HCT116 (cell line): ENCODE data around the gene IFI27L2. TPM values are rescaled to one million over a fixed set of nuclear protein-coding genes. Genes with fewer than 3 reads are reported as not detected.

Source experiments
- ATAC-seq: fragments of 200-7000 bp; cut with Tn5 transposase; 2 replicates; pipeline ENCODE4 v1.9.1; 2020; ENCODE audit warnings: mild to moderate bottlenecking, moderate library complexity
- BruUV-seq: library from RNA; stranded (reverse); fragments of 400-500 nt; replicated peaks from 2 replicates; lab custom pipeline; 2021; lab: Mats Ljungman, UMichigan
- CTCF ChIA-PET: fragments of 300-600 bp; sonication (Branson Sonifier 250); formaldehyde crosslinking; loops from one replicate; lab custom pipeline; 2021; ENCODE audit warnings: antibody characterized with exemption; lab: Charles Lee
- POLR2A ChIA-PET: fragments of 300-600, 350-600 bp; sonication (Branson Sonifier 250); formaldehyde crosslinking; loops from one replicate; lab custom pipeline; 2021; ENCODE audit warnings: antibody characterized with exemption; lab: Charles Lee
- RAD21 ChIA-PET, 2 experiments: fragments of 300-600 bp; sonication (Branson Sonifier 250); formaldehyde crosslinking; loops; one replicate each; lab custom pipeline; 2023; ENCODE audit warnings: low total read pairs in 2 of 2; ENCODE audit not compliant: uncharacterized antibody in 2 of 2, unreplicated experiment in 2 of 2, low non-redundant PET in 1 of 2; lab: Charles Lee
- DNase-seq: peaks from one replicate; pipeline ENCODE4 v3.0.0-alpha.2; 2010; ENCODE audit warnings: low read depth, low spot score
- H2AFZ ChIP-seq: fragments of 200-600 bp; shearing (Covaris generic), sonication (generic); 2 replicates; pipeline ENCODE4 v1.6.1; 2017; ENCODE audit warnings: low read depth, mixed run types, mixed read lengths, antibody characterized with exemption, low read length; ENCODE audit not compliant: poor library complexity, severe bottlenecking
- H3K27ac ChIP-seq: 2 replicates; pipeline ENCODE4 v1.5.1; 2012; ENCODE audit warnings: low read depth, low read length
- H3K27me3 ChIP-seq: fragments of 200-600 bp; sonication (generic); 2 replicates; pipeline ENCODE4 v1.6.1; 2016; ENCODE audit warnings: mixed run types, low read length, mixed read lengths; ENCODE audit not compliant: insufficient read depth
- H3K36me3 ChIP-seq, 2 experiments: fragments of 200-500 bp in 1 of 2; fragments of 200-600 bp in 1 of 2; sonication (Bioruptor generic) in 1 of 2; sonication (generic) in 1 of 2; 2 replicates each; pipeline versions ENCODE4 v1.5.1 to v1.6.1; 2014 to 2016; ENCODE audit warnings: low read length in 2 of 2, inconsistent platforms in 1 of 2, mixed read lengths in 1 of 2, mixed run types in 1 of 2; ENCODE audit not compliant: insufficient read depth in 2 of 2, control insufficient read depth in 1 of 2
- H3K4me1 ChIP-seq, 2 experiments: fragments of 200-600 bp in 1 of 2; sonication (generic) in 1 of 2; 2 replicates each; pipeline versions ENCODE4 v1.5.1 to v1.6.1; 2012 to 2017; ENCODE audit warnings: low read length in 2 of 2, inconsistent platforms in 1 of 2, mild to moderate bottlenecking in 1 of 2, mixed read lengths in 1 of 2, mixed run types in 1 of 2, moderate library complexity in 1 of 2; ENCODE audit not compliant: insufficient read depth in 2 of 2, control insufficient read depth in 1 of 2
- H3K4me2 ChIP-seq: fragments of 200-600 bp; sonication (generic); 2 replicates; pipeline ENCODE4 v1.6.1; 2017; ENCODE audit warnings: mixed run types, low read length, mixed read lengths
- H3K4me3 ChIP-seq, 2 experiments: fragments of 200-600 bp in 1 of 2; sonication (generic) in 1 of 2; replicated peaks in 1 of 2; 2 replicates each; pipeline ENCODE4 v1.5.1; 2011 to 2016; ENCODE audit warnings: low read length in 2 of 2, control low read depth in 1 of 2, low read depth in 1 of 2, mild to moderate bottlenecking in 1 of 2, mixed read lengths in 1 of 2, mixed run types in 1 of 2
- H3K79me2 ChIP-seq: fragments of 200-600 bp; sonication (generic); 2 replicates; pipeline ENCODE4 v1.6.1; 2017; ENCODE audit warnings: mild to moderate bottlenecking, mixed run types, low read length, moderate library complexity, mixed read lengths; ENCODE audit not compliant: insufficient read depth
- H3K9ac ChIP-seq: fragments of 200-600 bp; sonication (generic); 2 replicates; pipeline ENCODE4 v1.6.1; 2016; ENCODE audit warnings: low read length, mixed read lengths
- H3K9me2 ChIP-seq: fragments of 200-600 bp; sonication (generic), shearing (Covaris generic); 2 replicates; pipeline ENCODE4 v1.6.1; 2017; ENCODE audit warnings: mixed run types, mild to moderate bottlenecking, moderate library complexity; ENCODE audit not compliant: insufficient read depth
- H3K9me3 ChIP-seq, 2 experiments: fragments of 200-500 bp in 1 of 2; fragments of 200-600 bp in 1 of 2; sonication (Bioruptor generic) in 1 of 2; sonication (generic) in 1 of 2; 2 replicates each; pipeline ENCODE4 v1.6.1; 2014 to 2017; ENCODE audit warnings: low read length in 2 of 2, mixed read lengths in 2 of 2, inconsistent platforms in 1 of 2, low read depth in 1 of 2, mild to moderate bottlenecking in 1 of 2, mixed run types in 1 of 2, moderate library complexity in 1 of 2; ENCODE audit not compliant: control insufficient read depth in 1 of 2, insufficient read depth in 1 of 2
- H4K20me1 ChIP-seq: fragments of 200-600 bp; sonication (generic), shearing (Covaris generic); 2 replicates; pipeline ENCODE4 v1.6.1; 2017; ENCODE audit warnings: mixed run types, mild to moderate bottlenecking, moderate library complexity; ENCODE audit not compliant: insufficient read depth
- CBX3 ChIP-seq: IDR thresholded peaks from 2 replicates; pipeline ENCODE4 v1.6.1; 2012; ENCODE audit warnings: low read depth
- CEBPB ChIP-seq: IDR thresholded peaks from 2 replicates; pipeline ENCODE4 v1.6.1; 2012; ENCODE audit warnings: low read depth
- EGR1 ChIP-seq: IDR thresholded peaks from 2 replicates; pipeline ENCODE4 v1.6.1; 2012; ENCODE audit warnings: low read depth
- ELF1 ChIP-seq: IDR thresholded peaks from 2 replicates; pipeline ENCODE4 v1.6.1; 2012; ENCODE audit warnings: low read depth, borderline replicate concordance
- FOSL1 ChIP-seq: IDR thresholded peaks from 2 replicates; pipeline ENCODE4 v1.6.1; 2012; ENCODE audit warnings: low read depth
- RAD21 ChIP-seq: IDR thresholded peaks from 2 replicates; pipeline ENCODE4 v1.6.1; 2012; ENCODE audit warnings: low read depth, mild to moderate bottlenecking
- SP1 ChIP-seq: IDR thresholded peaks from 2 replicates; pipeline ENCODE4 v1.6.1; 2012; ENCODE audit warnings: low read depth
- SRF ChIP-seq: IDR thresholded peaks from 2 replicates; pipeline ENCODE4 v1.6.1; 2012; ENCODE audit warnings: low read depth
- YY1 ChIP-seq: IDR thresholded peaks from 2 replicates; pipeline ENCODE4 v1.6.1; 2011; ENCODE audit warnings: low read length, low read depth, moderate library complexity, mild to moderate bottlenecking; ENCODE audit not compliant: insufficient replicate concordance; ENCODE audit errors: extremely low read depth
- intact Hi-C: fragments of 100-400 bp; cut with micrococcal nuclease; formaldehyde crosslinking; loops from 2 replicates; pipeline ENCODE4 v1.10.0; 2022
- total RNA-seq: library from RNA; stranded (reverse); gene quantifications from one replicate; pipeline ENCODE4 v1.2.1, GENCODE V29; 2021; ENCODE audit not compliant: unreplicated experiment
- TF ChIP-seq, protein P1 (sequence below), 3 experiments: fragments of 200-600 bp in 1 of 3; sonication (generic) in 1 of 3; IDR thresholded peaks in 2 of 3; conservative IDR thresholded peaks in 1 of 3; 2 replicates each; pipeline ENCODE4 v1.5.1; 2012 to 2017; ENCODE audit warnings: low read depth in 2 of 3, low read length in 2 of 3, antibody characterized with exemption in 1 of 3, borderline replicate concordance in 1 of 3, control low read depth in 1 of 3, mild to moderate bottlenecking in 1 of 3, mixed read lengths in 1 of 3, mixed run types in 1 of 3, moderate library complexity in 1 of 3; ENCODE audit not compliant: insufficient read depth in 1 of 3

IFI27L2 gene
- total RNA-seq, 1 experiment from 2014 or later: 42.9 TPM

DNA sequence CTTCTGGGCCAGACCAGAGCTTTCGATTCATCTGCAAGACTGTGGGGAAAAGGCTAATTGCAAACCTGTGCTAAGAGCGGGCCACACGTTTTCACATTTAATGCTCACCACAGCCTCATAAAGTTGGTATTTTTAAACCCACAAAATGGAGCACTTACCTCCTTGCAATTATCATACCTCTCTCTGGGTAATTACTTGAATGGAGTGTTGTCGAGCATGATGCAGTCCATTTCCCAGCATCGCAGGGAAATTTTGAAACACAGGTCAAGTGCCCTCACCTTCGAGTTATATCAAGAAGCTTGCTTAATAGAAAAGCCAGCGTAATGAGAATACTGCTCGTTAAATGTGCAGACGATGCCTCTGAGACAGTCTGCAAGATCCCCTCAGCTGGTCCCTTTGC lies 8.8 kb upstream of the IFI27L2 start:
- ATAC-seq (no peak), DNase-seq (no peak)
- no peaks in the 10 kb centered on the region for H3K27me3 ChIP-seq
- H4K20me1 ChIP-seq: no peaks in the 10 kb centered on the region
- ChIA-PET RAD21 (no interaction called here), POLR2A (no interaction called here), CTCF (interaction anchor here (1.9 kb wide), 1 partner anchor 198 kb away, joined by 6 read pairs; no protein-coding TSS in a partner anchor)
- BruUV-seq: no TSS peak
- no peak overlapping the region for H3K27ac ChIP-seq
- no peaks in the 10 kb centered on the region for H3K36me3 ChIP-seq
- no peaks in the 10 kb centered on the region for H3K9me3 ChIP-seq
- intact Hi-C loops: loop anchor here (10.0 kb wide), 2 partner anchors 397 to 547 kb away; no protein-coding TSS in a partner anchor
- H3K79me2 ChIP-seq: no peaks in the 10 kb centered on the region
- no peak overlapping the region for H3K4me3 ChIP-seq
- TF ChIP-seq FOSL1: no peak
- TF ChIP-seq SP1: no peak
- no peak overlapping the region for H3K4me2 ChIP-seq
- no peaks in the 10 kb centered on the region for H3K9me2 ChIP-seq
- no peak overlapping the region for H3K9ac ChIP-seq
- no peak overlapping the region for H2AFZ ChIP-seq
- H3K4me1 ChIP-seq: peaks cover 0 to 3% of the 10 kb centered on the region in 2 experiments; a peak in 1 of 4 replicates

DNA sequence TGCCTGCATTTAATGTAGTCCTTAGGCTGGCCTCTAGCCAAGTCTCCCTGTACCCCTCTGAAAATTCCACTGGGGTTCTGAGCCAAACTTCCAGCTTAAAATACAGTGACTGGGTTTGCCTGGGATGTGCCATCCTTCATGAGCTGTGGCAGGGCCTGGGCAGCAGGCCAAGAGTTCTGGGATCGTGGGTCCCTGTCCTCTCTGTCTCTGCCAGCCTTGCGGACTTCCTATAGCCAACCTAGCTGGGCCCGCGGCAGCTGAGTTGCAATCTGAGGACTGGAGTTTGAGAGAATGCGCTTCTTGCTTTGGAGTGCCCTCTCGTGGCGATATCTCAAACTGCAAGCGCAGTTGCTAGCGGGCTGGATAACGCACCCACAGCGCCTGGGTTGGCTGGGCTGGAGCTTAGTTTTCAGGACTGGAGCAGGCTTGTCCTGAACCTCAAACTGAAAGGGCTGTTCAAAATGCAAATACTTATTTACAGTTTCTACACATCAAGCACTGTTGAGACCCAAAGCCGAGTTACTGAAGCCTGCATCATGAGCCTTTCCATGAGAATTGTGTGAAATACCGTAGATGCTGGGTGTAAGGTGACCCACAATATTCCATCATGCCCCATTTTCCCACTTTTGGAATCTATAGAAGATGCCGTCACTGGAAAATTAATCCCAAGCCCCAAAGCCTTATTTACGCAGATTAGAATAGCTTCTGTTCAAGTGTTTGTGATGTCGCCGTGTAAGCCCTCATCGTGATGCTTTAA lies 7.3 kb upstream of the IFI27L2 start:
- Histone ChIP-seq H3K27me3 (no peaks in the 10 kb centered on the region), H3K9ac (no peak overlapping the region), H4K20me1 (no peaks in the 10 kb centered on the region), H3K4me3 (peak overlapping the region in 1 of 2 experiments; percentile 30; a peak in 1 of 4 replicates), H3K4me2 (peak overlapping the region; percentile 67), H3K36me3 (no peaks in the 10 kb centered on the region), H2AFZ (peak overlapping the region; percentile 95), H3K79me2 (no peaks in the 10 kb centered on the region), H3K9me3 (no peaks in the 10 kb centered on the region), H3K4me1 (peaks cover 0 to 3% of the 10 kb centered on the region in 2 experiments; a peak in 1 of 4 replicates), H3K27ac (no peak overlapping the region), H3K9me2 (no peaks in the 10 kb centered on the region)
- TF ChIP-seq YY1 (no peak), EGR1 (no peak), ELF1 (no peak), CEBPB (no peak), CBX3 (peak; percentile 77), RAD21 (peak; percentile 97), SRF (no peak)
- TF ChIP-seq, protein P1, sequence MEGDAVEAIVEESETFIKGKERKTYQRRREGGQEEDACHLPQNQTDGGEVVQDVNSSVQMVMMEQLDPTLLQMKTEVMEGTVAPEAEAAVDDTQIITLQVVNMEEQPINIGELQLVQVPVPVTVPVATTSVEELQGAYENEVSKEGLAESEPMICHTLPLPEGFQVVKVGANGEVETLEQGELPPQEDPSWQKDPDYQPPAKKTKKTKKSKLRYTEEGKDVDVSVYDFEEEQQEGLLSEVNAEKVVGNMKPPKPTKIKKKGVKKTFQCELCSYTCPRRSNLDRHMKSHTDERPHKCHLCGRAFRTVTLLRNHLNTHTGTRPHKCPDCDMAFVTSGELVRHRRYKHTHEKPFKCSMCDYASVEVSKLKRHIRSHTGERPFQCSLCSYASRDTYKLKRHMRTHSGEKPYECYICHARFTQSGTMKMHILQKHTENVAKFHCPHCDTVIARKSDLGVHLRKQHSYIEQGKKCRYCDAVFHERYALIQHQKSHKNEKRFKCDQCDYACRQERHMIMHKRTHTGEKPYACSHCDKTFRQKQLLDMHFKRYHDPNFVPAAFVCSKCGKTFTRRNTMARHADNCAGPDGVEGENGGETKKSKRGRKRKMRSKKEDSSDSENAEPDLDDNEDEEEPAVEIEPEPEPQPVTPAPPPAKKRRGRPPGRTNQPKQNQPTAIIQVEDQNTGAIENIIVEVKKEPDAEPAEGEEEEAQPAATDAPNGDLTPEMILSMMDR (IDR thresholded peaks at IDR 0.05 in 2 of 3, conservative IDR thresholded peaks at IDR 0.05 in 1 of 3; ENCODE audit: borderline replicate concordance in 1 of 3, insufficient read depth in 1 of 3, low read depth in 2 of 3, low read length in 2 of 3): peak; percentile 92 to 96 (median 94)
- CTCF ChIA-PET: interaction anchor here (0.5 to 1.7 kb wide), 34 partner anchors 8 to 980 kb away, joined by 3 to 49 read pairs (median 4); partner anchors contain the start of genes DDX24 and IFI27L1
- RAD21 ChIA-PET: interaction anchor here (0.6 to 1.4 kb wide), 9 partner anchors 45 to 197 kb away, joined by 3 to 9 read pairs (median 6); no protein-coding TSS in a partner anchor
- POLR2A ChIA-PET: interaction anchor here (0.6 to 1.4 kb wide), 5 partner anchors 8 to 349 kb away, joined by 3 to 5 read pairs (median 3); no protein-coding TSS in a partner anchor
- ATAC-seq (peak; percentile 95), DNase-seq (peak; percentile 78)
- BruUV-seq: no TSS peak
- intact Hi-C loops: loop anchor here (1.0 to 10.0 kb wide), 6 partner anchors 44 to 548 kb away; no protein-coding TSS in a partner anchor
